Measurements from ENCODE around the gene KLK15.
"Not testable (repeated sequence)": the region's sequence is repeated elsewhere in the genome, so short reads cannot be mapped to it uniquely, and the experiment has no call there.

Gene KLK15

GRCh38 chr19:50794876-50795663, 38.3 kb downstream of the KLK15 start:
- no peak for DNase-seq

- DNase-seq, result no peak
These were observed 39.1 kb downstream of the KLK15 start for GRCh38 chr19:50794074-50794875.

GRCh38 chr19:50793558-50794065, 39.8 kb downstream of the KLK15 start:
- no peak for DNase-seq

GRCh38 chr19:50792272-50793250, 40.8 kb downstream of the KLK15 start:
- no peak for DNase-seq

DNA sequence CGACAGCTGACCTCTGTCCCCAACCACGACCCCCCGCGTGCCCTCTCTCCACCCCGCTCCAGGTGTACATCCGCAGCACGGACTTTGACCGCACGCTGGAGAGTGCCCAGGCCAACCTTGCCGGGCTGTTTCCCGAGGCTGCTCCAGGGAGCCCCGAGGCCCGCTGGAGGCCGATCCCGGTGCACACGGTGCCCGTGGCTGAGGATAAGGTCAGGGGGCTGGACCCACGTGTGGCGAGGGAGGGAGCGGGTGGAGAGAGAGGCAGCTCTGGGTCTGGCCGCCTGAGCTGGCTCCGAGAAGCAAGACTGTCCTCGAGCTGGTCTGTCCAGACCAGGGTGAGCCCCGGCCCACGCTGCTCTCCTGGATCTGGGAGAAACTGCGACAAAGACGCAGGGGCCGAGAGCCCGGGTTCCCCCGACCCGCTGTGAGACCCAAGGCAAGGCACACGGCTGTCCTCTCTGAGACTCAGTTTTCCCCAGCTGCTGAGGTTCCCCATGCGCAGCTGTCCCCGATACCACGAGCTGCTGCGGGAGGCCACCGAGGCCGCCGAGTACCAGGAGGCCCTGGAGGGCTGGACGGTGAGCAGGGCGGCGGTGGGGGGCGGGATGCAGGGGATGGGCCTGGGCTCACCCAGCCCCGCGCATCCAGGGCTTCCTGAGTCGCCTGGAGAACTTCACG, 41.6 kb downstream of the KLK15 start:
- no peak for DNase-seq

DNA sequence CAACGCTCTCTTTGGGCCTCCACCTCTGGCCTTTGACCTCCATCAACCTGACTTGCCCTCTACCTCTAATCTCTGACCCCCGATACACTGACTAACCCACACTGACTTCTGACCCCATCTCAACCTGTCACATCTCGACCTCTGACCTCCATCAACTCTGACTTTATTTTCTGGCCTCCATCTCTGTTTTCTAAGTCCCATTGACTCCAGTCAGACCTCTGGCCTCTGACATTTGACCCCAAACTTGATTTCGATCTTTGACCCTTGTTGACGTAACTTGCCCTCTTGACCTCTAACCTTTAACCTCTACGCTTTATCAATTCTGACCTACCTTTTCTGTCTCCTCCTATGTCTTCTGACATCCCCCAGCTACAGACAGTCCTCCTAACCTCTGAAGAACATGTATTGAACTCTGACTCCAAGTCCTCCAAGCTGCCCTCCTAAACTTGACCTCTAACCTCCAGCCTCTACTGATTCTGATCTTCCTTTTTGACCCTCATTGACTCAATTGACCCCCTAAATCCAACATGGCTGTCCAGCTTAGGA, 42.4 kb downstream of the KLK15 start:
- DNase-seq, result no peak

DNA sequence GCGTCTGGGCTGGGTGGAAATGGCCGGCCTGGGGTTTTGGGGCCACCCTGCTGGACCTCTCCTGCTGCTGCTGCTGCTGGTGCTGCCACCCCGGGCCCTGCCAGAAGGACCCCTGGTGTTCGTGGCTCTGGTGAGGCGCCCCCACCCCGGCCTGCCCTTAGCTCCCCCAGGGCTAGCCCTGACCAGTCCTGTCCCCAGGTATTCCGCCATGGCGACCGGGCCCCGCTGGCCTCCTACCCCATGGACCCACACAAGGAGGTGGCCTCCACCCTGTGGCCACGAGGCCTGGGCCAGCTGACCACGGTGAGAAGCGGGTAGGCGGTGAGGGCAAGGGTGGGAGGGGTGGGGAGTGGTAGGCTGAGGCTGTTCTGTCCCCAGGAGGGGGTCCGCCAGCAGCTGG, 43.0 kb downstream of the KLK15 start, which contains the start of gene ACP4:
ACP4 (plus strand) TSS at position 20 of the 400 bp plus-strand sequence; CDS start at position 20, 0 bp downstream.
- DNase-seq, result no peak

DNA sequence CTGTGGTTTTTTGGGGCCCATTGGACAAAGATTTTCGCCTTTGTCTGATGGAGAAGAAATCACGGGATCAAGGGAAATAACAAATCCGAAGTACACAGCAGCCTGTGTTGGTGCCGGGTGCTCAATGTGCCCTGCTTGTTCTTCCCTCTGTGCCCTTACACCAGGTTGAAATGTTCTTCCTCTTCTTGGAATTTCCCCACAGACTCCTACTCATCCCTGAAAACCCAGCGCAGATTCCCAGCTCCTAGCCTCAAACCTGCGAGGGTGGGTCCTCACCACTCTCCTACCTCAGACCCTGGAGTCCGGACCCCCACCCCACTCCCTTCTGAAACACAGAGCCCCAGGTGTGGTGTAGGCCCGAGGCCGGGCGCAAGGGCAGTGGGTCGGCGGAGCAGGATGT, 48.0 kb downstream of the KLK15 start:
- DNase-seq, result no peak

GRCh38 chr19:50784710-50785109, 48.7 kb downstream of the KLK15 start:
- no peak for DNase-seq

GRCh38 chr19:50783848-50784152, 49.6 kb downstream of the KLK15 start:
- not testable (repeated sequence) for DNase-seq

GRCh38 chr19:50780753-50781435, 52.5 kb downstream of the KLK15 start:
- DNase-seq, result no peak

- DNase-seq, result no peak
These were observed 53.6 kb downstream of the KLK15 start for GRCh38 chr19:50779504-50780457.

DNA sequence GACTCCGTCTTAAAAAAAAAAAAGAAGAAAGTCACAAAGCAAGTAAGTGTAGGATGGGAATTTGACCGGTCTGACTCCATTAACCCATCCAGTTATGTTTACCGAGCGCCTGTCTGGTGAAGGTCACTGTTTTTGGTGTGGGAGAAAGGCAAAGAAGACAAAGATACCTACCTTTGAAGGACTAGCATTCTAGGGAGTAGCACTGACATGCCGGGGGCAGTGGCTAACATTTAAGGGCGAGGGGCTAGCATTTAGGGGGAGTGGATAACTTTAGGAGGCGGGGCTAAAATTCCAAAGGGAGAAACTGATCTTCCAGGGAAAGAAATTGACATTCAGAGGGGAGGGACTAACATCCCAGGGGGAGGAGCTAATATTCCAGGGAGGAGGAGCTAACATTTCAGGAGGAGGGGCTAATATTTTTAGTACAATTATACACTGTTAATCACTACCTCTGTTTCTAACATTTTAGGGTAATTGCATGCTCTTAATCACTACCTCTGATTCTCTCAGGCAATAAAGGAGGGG, 54.4 kb downstream of the KLK15 start:
- no peak for DNase-seq

DNA sequence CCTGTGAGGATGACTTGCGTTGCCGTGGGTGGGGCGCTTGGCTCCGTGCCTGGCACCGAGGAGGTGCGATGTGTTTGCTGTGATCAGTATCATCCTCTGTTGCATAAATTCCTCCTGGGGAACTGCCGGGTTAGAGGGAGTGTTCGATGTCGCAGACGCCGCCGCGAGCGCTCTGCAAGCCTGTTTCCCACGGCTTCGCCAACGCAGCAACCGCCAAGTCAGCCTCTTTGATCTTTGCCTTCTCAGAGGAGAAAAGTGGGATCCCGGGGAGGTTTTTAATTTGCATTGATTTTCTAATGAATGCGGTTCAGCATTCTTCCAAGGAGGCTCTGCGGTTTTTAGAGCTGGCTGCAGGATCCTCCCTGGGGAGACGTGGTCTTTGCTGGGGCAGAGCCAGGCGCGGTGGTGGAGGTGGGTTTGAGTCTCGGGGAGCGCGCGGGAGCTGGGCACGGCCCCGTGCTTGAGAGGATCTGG, 55.5 kb downstream of the KLK15 start:
- no peak for DNase-seq

DNA sequence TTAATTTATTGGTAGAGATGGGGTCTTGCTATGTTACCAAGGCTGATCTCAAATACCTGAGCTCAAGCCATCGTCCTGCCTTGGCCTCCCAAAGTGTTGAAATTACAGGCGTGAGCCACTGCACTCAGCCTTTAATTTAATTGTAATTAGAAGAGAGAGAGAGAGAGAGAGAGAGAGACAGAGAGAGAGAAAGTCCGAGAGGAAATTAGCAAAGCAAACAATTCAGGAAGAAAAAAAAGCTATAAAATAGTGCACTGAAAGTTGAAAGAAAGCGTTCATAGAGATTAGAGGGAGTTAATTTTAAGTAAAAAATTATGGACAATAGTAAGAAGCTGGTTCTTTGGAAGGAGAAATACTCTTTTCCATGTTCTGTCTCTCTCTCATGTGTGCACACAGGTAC, 56.1 kb downstream of the KLK15 start:
- no peak for DNase-seq

DNA sequence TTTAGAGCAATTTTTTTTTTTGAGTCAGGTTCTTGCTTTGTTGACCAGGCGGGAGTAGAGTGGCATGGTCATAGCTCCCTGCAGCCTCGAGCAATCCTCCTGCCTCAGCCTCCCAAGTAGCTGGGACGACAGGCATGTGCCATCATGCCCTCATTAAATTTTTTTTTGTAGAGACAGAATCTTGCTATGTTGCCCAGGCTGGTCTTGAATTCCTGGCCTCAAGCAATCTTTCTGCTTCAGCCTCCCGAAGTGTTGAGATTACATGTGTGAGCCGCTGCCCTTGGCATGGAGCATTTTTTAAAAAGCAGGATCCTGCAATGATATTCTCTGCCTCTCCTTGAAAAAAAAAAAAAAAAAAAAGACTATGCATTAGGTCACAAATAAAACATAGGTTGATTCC, 57.2 kb downstream of the KLK15 start:
- DNase-seq, result no peak
